OCI-LY1 (cell line): ENCODE measurements around the gene LDLRAD3.
A peak's percentile ranks its signal among the peaks of the same experiment; 100 is the strongest.

Source experiments
- H2AFZ ChIP-seq: fragments of 200-600 bp; sonication (generic), shearing (Covaris generic); 2 replicates; pipeline ENCODE4 v1.6.0; 2014; ENCODE audit warnings: antibody characterized with exemption, mild to moderate bottlenecking, low read length
- H3F3A ChIP-seq: fragments of 200-600 bp; sonication (generic), shearing (Covaris generic); 2 replicates; pipeline ENCODE4 v1.6.0; 2014; ENCODE audit warnings: mild to moderate bottlenecking, antibody characterized with exemption, low read length, moderate library complexity; ENCODE audit not compliant: insufficient read depth
- H3K27ac ChIP-seq: fragments of 200-600 bp; sonication (generic); 2 replicates; pipeline ENCODE4 v1.5.1; 2014; ENCODE audit warnings: low read length, mixed run types, mild to moderate bottlenecking, low read depth; ENCODE audit not compliant: poor library complexity, severe bottlenecking
- H3K27me3 ChIP-seq: fragments of 200-600 bp; sonication (generic); 2 replicates; pipeline ENCODE4 v1.6.0; 2014; ENCODE audit warnings: antibody characterized with exemption, mild to moderate bottlenecking, low read length, moderate library complexity; ENCODE audit not compliant: insufficient read depth
- H3K36me3 ChIP-seq: fragments of 200-600 bp; sonication (generic); 2 replicates; pipeline ENCODE4 v1.6.1; 2014; ENCODE audit warnings: mild to moderate bottlenecking, antibody characterized with exemption, low read length, moderate library complexity, mixed read lengths; ENCODE audit not compliant: insufficient read depth
- H3K4me1 ChIP-seq: fragments of 200-600 bp; sonication (generic); 2 replicates; pipeline ENCODE4 v1.5.1; 2014; ENCODE audit warnings: mild to moderate bottlenecking, low read length, moderate library complexity; ENCODE audit not compliant: insufficient read depth, severe bottlenecking
- H3K4me2 ChIP-seq: fragments of 200-600 bp; sonication (generic), shearing (Covaris generic); 2 replicates; pipeline ENCODE4 v1.6.1; 2014; ENCODE audit warnings: low read length
- H3K4me3 ChIP-seq: fragments of 200-600 bp; sonication (generic); 2 replicates; pipeline ENCODE4 v1.5.1; 2014; ENCODE audit warnings: low read length, low read depth, mild to moderate bottlenecking, mixed read lengths; ENCODE audit not compliant: poor library complexity, severe bottlenecking
- H3K79me2 ChIP-seq: fragments of 200-600 bp; shearing (Covaris generic); 2 replicates; pipeline ENCODE4 v1.6.1; 2016; ENCODE audit warnings: mixed run types, low read length, mixed read lengths; ENCODE audit not compliant: insufficient read depth
- H3K9ac ChIP-seq: fragments of 200-600 bp; sonication (generic), shearing (Covaris generic); 2 replicates; pipeline ENCODE4 v1.6.1; 2014; ENCODE audit warnings: mild to moderate bottlenecking, low read length, mixed read lengths
- H3K9me2 ChIP-seq: fragments of 200-600 bp; sonication (generic), shearing (Covaris generic); 2 replicates; pipeline ENCODE4 v1.6.1; 2014; ENCODE audit warnings: low read depth, mild to moderate bottlenecking, low read length, mixed read lengths
- H3K9me3 ChIP-seq: fragments of 200-600 bp; shearing (Covaris generic); 2 replicates; pipeline ENCODE4 v1.6.1; 2014; ENCODE audit warnings: low read length, mixed read lengths
- H4K20me1 ChIP-seq: fragments of 200-600 bp; sonication (generic), shearing (Covaris generic); 2 replicates; pipeline ENCODE4 v1.6.0; 2016; ENCODE audit warnings: mild to moderate bottlenecking, low read length; ENCODE audit not compliant: insufficient read depth
- EZH2 ChIP-seq: fragments of 200-600 bp; sonication (generic), shearing (Covaris generic); IDR thresholded peaks from 2 replicates; pipeline ENCODE4 v1.8.0; 2017; ENCODE audit warnings: borderline replicate concordance, mixed run types, mild to moderate bottlenecking, antibody characterized with exemption, low read length, moderate library complexity, mixed read lengths
- TF ChIP-seq, protein P1 (sequence below): fragments of 200-600 bp; sonication (generic), shearing (Covaris generic); IDR thresholded peaks from 2 replicates; pipeline ENCODE4 v1.5.1; 2017; ENCODE audit warnings: mild to moderate bottlenecking, antibody characterized with exemption, low read length, moderate library complexity, mixed read lengths

Gene LDLRAD3

DNA sequence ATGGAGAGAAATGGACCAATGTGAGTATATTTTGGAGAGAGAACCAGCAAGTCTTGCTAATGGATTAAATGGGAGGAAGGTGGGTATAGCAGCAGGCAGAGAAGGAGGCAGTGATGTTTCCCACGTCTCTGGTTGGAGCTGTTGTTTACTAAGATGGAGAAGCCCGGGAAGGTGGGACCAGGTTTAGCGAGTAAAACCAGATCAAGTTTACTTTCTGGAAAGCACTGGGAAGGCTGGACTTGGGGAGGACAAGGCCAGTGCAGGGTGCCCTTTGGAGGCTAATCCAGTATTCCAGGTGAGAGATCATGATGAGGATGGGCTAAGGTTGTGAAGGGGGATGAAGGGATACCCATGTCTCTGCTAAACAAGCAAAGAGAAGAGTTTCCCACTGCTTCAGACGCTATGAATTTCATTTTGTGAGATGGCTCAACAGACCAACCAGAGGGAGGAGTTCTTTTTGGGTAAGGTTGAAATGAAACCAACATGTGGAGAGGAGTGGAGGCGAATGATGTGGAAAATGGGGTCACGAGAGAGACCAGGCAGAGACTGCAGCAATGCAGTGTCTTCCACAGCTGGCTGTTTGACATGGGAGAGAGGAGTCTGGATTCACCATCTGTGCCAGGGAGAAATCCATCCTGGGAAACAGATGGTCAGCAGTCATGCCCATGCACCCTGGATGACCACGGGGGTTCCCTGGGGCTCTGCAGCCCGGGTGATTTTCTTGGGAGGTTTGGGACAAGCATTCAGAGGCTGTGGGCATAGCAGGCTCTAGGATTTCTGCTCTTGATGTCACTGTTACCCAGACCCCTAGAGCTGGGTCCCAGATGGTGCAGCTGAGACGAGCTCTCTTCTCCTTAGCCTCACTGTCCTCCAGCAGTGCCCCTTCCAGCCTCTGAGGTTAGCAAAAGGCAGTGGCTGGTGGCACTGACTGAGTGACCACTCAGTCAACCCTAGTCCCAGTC, 320.4 kb downstream of the LDLRAD3 start:
- Histone ChIP-seq H3K4me3 (no peak overlapping the region), H3K36me3 (no peaks in the 10 kb centered on the region), H3K79me2 (no peaks in the 10 kb centered on the region), H3F3A (no peaks in the 10 kb centered on the region), H3K27me3 (no peaks in the 10 kb centered on the region), H3K27ac (no peak overlapping the region), H3K4me2 (no peak overlapping the region), H3K9me2 (no peaks in the 10 kb centered on the region), H4K20me1 (no peaks in the 10 kb centered on the region), H3K9ac (no peak overlapping the region), H3K4me1 (no peaks in the 10 kb centered on the region), H2AFZ (no peak overlapping the region), H3K9me3 (no peaks in the 10 kb centered on the region)
- TF ChIP-seq, protein P1, sequence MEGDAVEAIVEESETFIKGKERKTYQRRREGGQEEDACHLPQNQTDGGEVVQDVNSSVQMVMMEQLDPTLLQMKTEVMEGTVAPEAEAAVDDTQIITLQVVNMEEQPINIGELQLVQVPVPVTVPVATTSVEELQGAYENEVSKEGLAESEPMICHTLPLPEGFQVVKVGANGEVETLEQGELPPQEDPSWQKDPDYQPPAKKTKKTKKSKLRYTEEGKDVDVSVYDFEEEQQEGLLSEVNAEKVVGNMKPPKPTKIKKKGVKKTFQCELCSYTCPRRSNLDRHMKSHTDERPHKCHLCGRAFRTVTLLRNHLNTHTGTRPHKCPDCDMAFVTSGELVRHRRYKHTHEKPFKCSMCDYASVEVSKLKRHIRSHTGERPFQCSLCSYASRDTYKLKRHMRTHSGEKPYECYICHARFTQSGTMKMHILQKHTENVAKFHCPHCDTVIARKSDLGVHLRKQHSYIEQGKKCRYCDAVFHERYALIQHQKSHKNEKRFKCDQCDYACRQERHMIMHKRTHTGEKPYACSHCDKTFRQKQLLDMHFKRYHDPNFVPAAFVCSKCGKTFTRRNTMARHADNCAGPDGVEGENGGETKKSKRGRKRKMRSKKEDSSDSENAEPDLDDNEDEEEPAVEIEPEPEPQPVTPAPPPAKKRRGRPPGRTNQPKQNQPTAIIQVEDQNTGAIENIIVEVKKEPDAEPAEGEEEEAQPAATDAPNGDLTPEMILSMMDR, result no peak
- no peak for TF ChIP-seq EZH2

- Histone ChIP-seq H3K9me3 (no peaks in the 10 kb centered on the region), H3K4me2 (no peak overlapping the region), H3K36me3 (no peaks in the 10 kb centered on the region), H3K27ac (no peak overlapping the region), H3K27me3 (no peaks in the 10 kb centered on the region), H3K9me2 (no peaks in the 10 kb centered on the region), H3K79me2 (no peaks in the 10 kb centered on the region), H3F3A (no peaks in the 10 kb centered on the region), H3K4me1 (no peaks in the 10 kb centered on the region), H3K9ac (no peak overlapping the region), H3K4me3 (no peak overlapping the region), H2AFZ (no peak overlapping the region), H4K20me1 (no peaks in the 10 kb centered on the region)
- no peak for TF ChIP-seq EZH2
- TF ChIP-seq, protein P1, result no peak
Observed at GRCh38 chr11:36264973-36265344, 321.1 kb downstream of the LDLRAD3 start.

DNA sequence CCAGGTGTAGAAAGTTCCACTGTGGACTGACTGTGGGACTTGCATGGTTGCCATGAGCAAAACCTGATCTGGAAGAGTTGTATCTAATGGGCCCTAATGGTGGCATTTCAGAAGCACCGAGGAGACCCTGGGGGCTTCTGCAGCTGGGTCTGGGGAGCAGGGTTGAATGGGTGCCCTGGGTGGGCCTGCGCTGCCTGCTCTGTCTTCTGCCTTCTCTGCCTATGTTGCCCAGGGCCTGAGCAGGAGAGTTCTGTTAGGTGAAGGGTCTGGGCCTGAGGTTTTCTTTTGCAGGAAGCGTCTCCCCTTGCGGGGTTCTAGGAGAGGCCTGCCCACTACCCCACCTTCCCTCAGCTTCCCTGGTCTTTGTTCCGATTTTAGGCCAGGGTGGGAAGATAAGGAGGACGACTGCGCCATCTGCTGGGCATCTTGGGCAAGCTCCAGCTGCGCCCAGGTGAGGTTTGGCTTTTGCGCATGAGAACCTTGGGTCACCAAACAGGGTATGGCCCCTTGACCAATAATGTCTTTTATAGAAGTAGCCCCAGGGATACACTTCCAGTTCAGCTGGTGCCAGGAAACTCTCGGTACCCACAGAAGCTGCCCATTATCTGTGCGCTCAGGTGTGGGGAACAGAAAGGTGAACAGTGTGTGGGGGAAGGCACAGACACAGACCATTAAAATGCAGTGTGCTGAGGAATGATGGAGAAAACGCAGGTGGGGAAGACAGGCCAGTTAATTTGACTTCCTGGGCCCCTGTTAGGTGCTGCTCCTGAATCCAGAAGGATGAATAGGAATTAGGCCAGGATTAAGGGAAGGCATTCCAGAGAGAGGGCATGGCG, 322.1 kb downstream of the LDLRAD3 start:
- Histone ChIP-seq H3K9me3 (no peaks in the 10 kb centered on the region), H3F3A (no peaks in the 10 kb centered on the region), H3K4me3 (no peak overlapping the region), H3K27me3 (no peaks in the 10 kb centered on the region), H3K4me1 (no peaks in the 10 kb centered on the region), H2AFZ (no peak overlapping the region), H3K27ac (no peak overlapping the region), H3K9ac (no peak overlapping the region), H3K9me2 (no peaks in the 10 kb centered on the region), H3K4me2 (no peak overlapping the region), H3K36me3 (no peaks in the 10 kb centered on the region), H4K20me1 (no peaks in the 10 kb centered on the region), H3K79me2 (no peaks in the 10 kb centered on the region)
- TF ChIP-seq EZH2, result no peak
- TF ChIP-seq, protein P1, result peak; percentile 92
